HCT116 (cell line): Measurements from ENCODE around the gene DNAJC8. TPM values are rescaled to one million over a fixed set of nuclear protein-coding genes. Genes with fewer than 3 reads are reported as not detected.

Experiments
- ATAC-seq: fragments of 200-7000 bp; cut with Tn5 transposase; 2 replicates; pipeline ENCODE4 v1.9.1; 2020; ENCODE audit warnings: mild to moderate bottlenecking, moderate library complexity
- BruUV-seq: library from RNA; stranded (reverse); fragments of 400-500 nt; replicated peaks from 2 replicates; lab custom pipeline; 2021; lab: Mats Ljungman, UMichigan
- CTCF ChIA-PET: fragments of 300-600 bp; sonication (Branson Sonifier 250); formaldehyde crosslinking; loops from one replicate; lab custom pipeline; 2021; ENCODE audit warnings: antibody characterized with exemption; lab: Charles Lee
- POLR2A ChIA-PET: fragments of 300-600, 350-600 bp; sonication (Branson Sonifier 250); formaldehyde crosslinking; loops from one replicate; lab custom pipeline; 2021; ENCODE audit warnings: antibody characterized with exemption; lab: Charles Lee
- RAD21 ChIA-PET, 2 experiments: fragments of 300-600 bp; sonication (Branson Sonifier 250); formaldehyde crosslinking; loops; one replicate each; lab custom pipeline; 2023; ENCODE audit warnings: low total read pairs in 2 of 2; ENCODE audit not compliant: uncharacterized antibody in 2 of 2, unreplicated experiment in 2 of 2, low non-redundant PET in 1 of 2; lab: Charles Lee
- DNase-seq: peaks from one replicate; pipeline ENCODE4 v3.0.0-alpha.2; 2010; ENCODE audit warnings: low read depth, low spot score
- H2AFZ ChIP-seq: fragments of 200-600 bp; shearing (Covaris generic), sonication (generic); 2 replicates; pipeline ENCODE4 v1.6.1; 2017; ENCODE audit warnings: low read depth, mixed run types, mixed read lengths, antibody characterized with exemption, low read length; ENCODE audit not compliant: poor library complexity, severe bottlenecking
- H3K27ac ChIP-seq: 2 replicates; pipeline ENCODE4 v1.5.1; 2012; ENCODE audit warnings: low read depth, low read length
- H3K27me3 ChIP-seq: fragments of 200-600 bp; sonication (generic); 2 replicates; pipeline ENCODE4 v1.6.1; 2016; ENCODE audit warnings: mixed run types, low read length, mixed read lengths; ENCODE audit not compliant: insufficient read depth
- H3K36me3 ChIP-seq, 2 experiments: fragments of 200-500 bp in 1 of 2; fragments of 200-600 bp in 1 of 2; sonication (Bioruptor generic) in 1 of 2; sonication (generic) in 1 of 2; 2 replicates each; pipeline versions ENCODE4 v1.5.1 to v1.6.1; 2014 to 2016; ENCODE audit warnings: low read length in 2 of 2, inconsistent platforms in 1 of 2, mixed read lengths in 1 of 2, mixed run types in 1 of 2; ENCODE audit not compliant: insufficient read depth in 2 of 2, control insufficient read depth in 1 of 2
- H3K4me1 ChIP-seq, 2 experiments: fragments of 200-600 bp in 1 of 2; sonication (generic) in 1 of 2; 2 replicates each; pipeline versions ENCODE4 v1.5.1 to v1.6.1; 2012 to 2017; ENCODE audit warnings: low read length in 2 of 2, inconsistent platforms in 1 of 2, mild to moderate bottlenecking in 1 of 2, mixed read lengths in 1 of 2, mixed run types in 1 of 2, moderate library complexity in 1 of 2; ENCODE audit not compliant: insufficient read depth in 2 of 2, control insufficient read depth in 1 of 2
- H3K4me2 ChIP-seq: fragments of 200-600 bp; sonication (generic); 2 replicates; pipeline ENCODE4 v1.6.1; 2017; ENCODE audit warnings: mixed run types, low read length, mixed read lengths
- H3K4me3 ChIP-seq, 2 experiments: fragments of 200-600 bp in 1 of 2; sonication (generic) in 1 of 2; replicated peaks in 1 of 2; 2 replicates each; pipeline ENCODE4 v1.5.1; 2011 to 2016; ENCODE audit warnings: low read length in 2 of 2, control low read depth in 1 of 2, low read depth in 1 of 2, mild to moderate bottlenecking in 1 of 2, mixed read lengths in 1 of 2, mixed run types in 1 of 2
- H3K79me2 ChIP-seq: fragments of 200-600 bp; sonication (generic); 2 replicates; pipeline ENCODE4 v1.6.1; 2017; ENCODE audit warnings: mild to moderate bottlenecking, mixed run types, low read length, moderate library complexity, mixed read lengths; ENCODE audit not compliant: insufficient read depth
- H3K9ac ChIP-seq: fragments of 200-600 bp; sonication (generic); 2 replicates; pipeline ENCODE4 v1.6.1; 2016; ENCODE audit warnings: low read length, mixed read lengths
- H3K9me2 ChIP-seq: fragments of 200-600 bp; sonication (generic), shearing (Covaris generic); 2 replicates; pipeline ENCODE4 v1.6.1; 2017; ENCODE audit warnings: mixed run types, mild to moderate bottlenecking, moderate library complexity; ENCODE audit not compliant: insufficient read depth
- H3K9me3 ChIP-seq, 2 experiments: fragments of 200-500 bp in 1 of 2; fragments of 200-600 bp in 1 of 2; sonication (Bioruptor generic) in 1 of 2; sonication (generic) in 1 of 2; 2 replicates each; pipeline ENCODE4 v1.6.1; 2014 to 2017; ENCODE audit warnings: low read length in 2 of 2, mixed read lengths in 2 of 2, inconsistent platforms in 1 of 2, low read depth in 1 of 2, mild to moderate bottlenecking in 1 of 2, mixed run types in 1 of 2, moderate library complexity in 1 of 2; ENCODE audit not compliant: control insufficient read depth in 1 of 2, insufficient read depth in 1 of 2
- H4K20me1 ChIP-seq: fragments of 200-600 bp; sonication (generic), shearing (Covaris generic); 2 replicates; pipeline ENCODE4 v1.6.1; 2017; ENCODE audit warnings: mixed run types, mild to moderate bottlenecking, moderate library complexity; ENCODE audit not compliant: insufficient read depth
- ATF3 ChIP-seq: IDR thresholded peaks from 2 replicates; pipeline ENCODE4 v1.6.1; 2012
- ELF1 ChIP-seq: IDR thresholded peaks from 2 replicates; pipeline ENCODE4 v1.6.1; 2012; ENCODE audit warnings: low read depth, borderline replicate concordance
- EZH2 ChIP-seq: fragments of 200-600 bp; sonication (generic); IDR thresholded peaks from 2 replicates; pipeline ENCODE4 v1.6.1; 2017; ENCODE audit warnings: antibody characterized with exemption, mixed run types
- EZH2phosphoT487 ChIP-seq: fragments of 200-600 bp; IDR thresholded peaks from 2 replicates; pipeline ENCODE4 v1.6.1; 2018; ENCODE audit warnings: antibody characterized with exemption, borderline replicate concordance
- MAX ChIP-seq: IDR thresholded peaks from 2 replicates; pipeline ENCODE4 v1.6.1; 2012
- POLR2A ChIP-seq: IDR thresholded peaks from 2 replicates; pipeline ENCODE4 v1.7.0; 2011; ENCODE audit warnings: borderline replicate concordance; ENCODE audit not compliant: insufficient read depth, insufficient read length; ENCODE audit errors: extremely low read depth
- POLR2AphosphoS5 ChIP-seq: IDR thresholded peaks from 2 replicates; pipeline ENCODE4 v1.6.1; 2011; ENCODE audit warnings: mild to moderate bottlenecking, low read depth, low read length, moderate library complexity
- RAD21 ChIP-seq: IDR thresholded peaks from 2 replicates; pipeline ENCODE4 v1.6.1; 2012; ENCODE audit warnings: low read depth, mild to moderate bottlenecking
- SP1 ChIP-seq: IDR thresholded peaks from 2 replicates; pipeline ENCODE4 v1.6.1; 2012; ENCODE audit warnings: low read depth
- SRF ChIP-seq: IDR thresholded peaks from 2 replicates; pipeline ENCODE4 v1.6.1; 2012; ENCODE audit warnings: low read depth
- TCF7L2 ChIP-seq: IDR thresholded peaks from 2 replicates; pipeline ENCODE4 v1.7.0; 2011; ENCODE audit warnings: borderline replicate concordance, inconsistent platforms; ENCODE audit not compliant: insufficient read depth, insufficient read length; ENCODE audit errors: extremely low read depth
- YY1 ChIP-seq: IDR thresholded peaks from 2 replicates; pipeline ENCODE4 v1.6.1; 2011; ENCODE audit warnings: low read length, low read depth, moderate library complexity, mild to moderate bottlenecking; ENCODE audit not compliant: insufficient replicate concordance; ENCODE audit errors: extremely low read depth
- ZBTB33 ChIP-seq: IDR thresholded peaks from 2 replicates; pipeline ENCODE4 v1.6.1; 2011; ENCODE audit warnings: mild to moderate bottlenecking, low read length, moderate library complexity; ENCODE audit not compliant: insufficient replicate concordance; ENCODE audit errors: extremely low read depth
- ZFX ChIP-seq: fragments of 450-650 bp; IDR thresholded peaks from 2 replicates; pipeline ENCODE4 v1.6.1; 2017
- intact Hi-C: fragments of 100-400 bp; cut with micrococcal nuclease; formaldehyde crosslinking; loops from 2 replicates; pipeline ENCODE4 v1.10.0; 2022
- total RNA-seq: library from RNA; stranded (reverse); gene quantifications from one replicate; pipeline ENCODE4 v1.2.1, GENCODE V29; 2021; ENCODE audit not compliant: unreplicated experiment

DNAJC8 gene
- total RNA-seq, 1 experiment from 2014 or later, result 102 TPM

DNA sequence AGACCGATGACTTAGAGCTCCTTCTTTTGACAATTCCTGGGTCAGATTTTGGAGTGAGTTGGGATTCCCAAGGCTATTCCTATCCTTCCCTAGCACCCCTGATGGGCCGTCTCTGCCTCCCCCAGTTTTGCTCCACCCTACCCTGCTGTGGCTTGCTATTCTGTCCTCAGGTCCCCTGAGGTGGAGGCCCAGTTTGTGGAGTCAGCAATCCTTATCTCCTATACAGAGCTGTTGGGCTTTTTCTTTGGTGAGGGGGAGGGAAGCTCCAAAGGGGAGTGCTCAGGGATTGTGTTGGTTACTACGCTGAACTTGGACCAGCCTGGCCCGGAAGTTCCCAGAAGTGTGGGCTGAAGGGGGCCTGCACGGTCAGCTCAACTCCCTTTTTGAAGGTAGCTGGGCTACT, 34.1 kb upstream of the DNAJC8 start:
- no peaks in the 10 kb centered on the region for H4K20me1 ChIP-seq
- H3K4me2 ChIP-seq, result no peak overlapping the region
- H3K27ac ChIP-seq, result no peak overlapping the region
- H3K4me3 ChIP-seq, result no peak overlapping the region
- intact Hi-C loops, result no loop called here
- ChIA-PET CTCF (interaction anchor here (1.1 kb wide), 1 partner anchor 18 kb away, joined by 3 read pairs; no protein-coding TSS in a partner anchor), RAD21 (no interaction called here), POLR2A (interaction anchor here (1.3 to 1.6 kb wide), 4 partner anchors 9 to 62 kb away, joined by 3 to 7 read pairs (median 6); partner anchors contain the start of gene MED18)
- TF ChIP-seq POLR2AphosphoS5 (peak; percentile 8; the same call in 1 of the 2 replicates), ZFX (no peak)
- DNase-seq (no peak), ATAC-seq (no peak)
- BruUV-seq, result no TSS peak
- no peaks in the 10 kb centered on the region for H3K9me3 ChIP-seq
- 0 out of 4 replicates have a peak, but pooled peaks cover 0 to 5% of the 10 kb centered on the region in 2 experiments for H3K36me3 ChIP-seq
- no peaks in the 10 kb centered on the region for H3K9me2 ChIP-seq
- peaks cover 61% of the 10 kb centered on the region for H3K79me2 ChIP-seq
- H3K27me3 ChIP-seq, result no peaks in the 10 kb centered on the region
- H3K4me1 ChIP-seq, result no peaks in the 10 kb centered on the region
- no peak overlapping the region for H2AFZ ChIP-seq
- no peak overlapping the region for H3K9ac ChIP-seq

DNA sequence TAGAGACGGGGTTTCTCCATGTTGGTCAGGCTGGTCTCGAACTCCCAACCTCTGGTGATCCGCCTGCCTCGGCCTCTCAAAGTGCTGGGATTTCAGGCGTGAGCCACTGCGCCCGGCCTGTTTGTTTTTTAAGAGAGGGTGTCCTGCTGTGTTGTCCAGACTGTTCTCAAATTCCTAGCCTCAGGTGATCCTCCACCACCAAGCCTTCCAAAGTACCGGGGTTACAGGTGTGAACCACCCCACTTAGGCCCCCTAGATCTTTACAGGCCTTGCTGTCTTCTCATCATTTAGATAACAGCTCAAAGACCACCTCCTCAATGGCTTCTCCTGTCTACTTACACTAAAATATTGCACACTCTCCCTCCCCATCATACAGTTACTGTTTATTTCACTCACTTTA, 32.7 kb upstream of the DNAJC8 start:
- intact Hi-C loops, result no loop called here
- no peak overlapping the region for H3K27ac ChIP-seq
- no peaks in the 10 kb centered on the region for H4K20me1 ChIP-seq
- no peak overlapping the region for H3K4me3 ChIP-seq
- no TSS peak for BruUV-seq
- H3K9me3 ChIP-seq, result no peaks in the 10 kb centered on the region
- no peaks in the 10 kb centered on the region for H3K9me2 ChIP-seq
- H3K9ac ChIP-seq, result no peak overlapping the region
- H3K36me3 ChIP-seq, result no peaks in the 10 kb centered on the region
- H3K79me2 ChIP-seq, result peaks cover 73% of the 10 kb centered on the region
- peaks cover 5 to 8% of the 10 kb centered on the region in 2 experiments; a peak in 2 of 4 replicates for H3K4me1 ChIP-seq
- no peaks in the 10 kb centered on the region for H3K27me3 ChIP-seq
- no peak for ATAC-seq
- TF ChIP-seq SRF (no peak), RAD21 (no peak), ATF3 (no peak), POLR2AphosphoS5 (no peak), EZH2 (no peak), MAX (no peak), EZH2phosphoT487 (no peak), POLR2A (no peak), YY1 (no peak), TCF7L2 (no peak), ZBTB33 (no peak), ELF1 (no peak), SP1 (no peak)
- ChIA-PET RAD21 (no interaction called here), CTCF (no interaction called here), POLR2A (interaction anchor here (1.3 to 1.6 kb wide), 2 partner anchors 13 to 63 kb away, joined by 3 to 5 read pairs; partner anchors contain the start of gene MED18)
- DNase-seq, result no peak
- H3K4me2 ChIP-seq, result no peak overlapping the region
- no peak overlapping the region for H2AFZ ChIP-seq
